Liver (tissue), 3 donors: ENCODE results near the gene MIER3.

Experiments
- EGR1 ChIP-seq, 2 donors: IDR thresholded peaks; 2 replicates each; pipeline ENCODE4 v1.6.1; 2016 to 2018; ENCODE audit warnings: antibody characterized with exemption in 2 of 2, low read depth in 2 of 2
- JUND ChIP-seq, 2 donors: IDR thresholded peaks; 2 replicates each; pipeline ENCODE4 v1.6.1; 2016; ENCODE audit warnings: antibody characterized with exemption in 2 of 2
- NR2F2 ChIP-seq: IDR thresholded peaks from 2 replicates; pipeline ENCODE4 v1.6.1; 2016; ENCODE audit warnings: antibody characterized with exemption
- TAF1 ChIP-seq: conservative IDR thresholded peaks from 2 replicates; pipeline ENCODE4 v1.6.1; 2016; ENCODE audit warnings: antibody characterized with exemption, mild to moderate bottlenecking
- TF ChIP-seq, protein P1 (sequence below): fragments of 150-350 bp; IDR thresholded peaks from 2 replicates; pipeline ENCODE4 v1.5.1; 2017; ENCODE audit warnings: improper control_type of control experiment, low read depth, low read length; ENCODE audit not compliant: missing input control
- TF ChIP-seq, protein P2 (sequence below): IDR thresholded peaks from 2 replicates; pipeline ENCODE4 v1.6.1; 2016; ENCODE audit warnings: antibody characterized with exemption
- TF ChIP-seq, protein P3 (sequence below): IDR thresholded peaks from 2 replicates; pipeline ENCODE4 v1.6.1; 2016; ENCODE audit warnings: antibody characterized with exemption
- donor health status: healthy.
- donor health status: healthy.

DNA sequence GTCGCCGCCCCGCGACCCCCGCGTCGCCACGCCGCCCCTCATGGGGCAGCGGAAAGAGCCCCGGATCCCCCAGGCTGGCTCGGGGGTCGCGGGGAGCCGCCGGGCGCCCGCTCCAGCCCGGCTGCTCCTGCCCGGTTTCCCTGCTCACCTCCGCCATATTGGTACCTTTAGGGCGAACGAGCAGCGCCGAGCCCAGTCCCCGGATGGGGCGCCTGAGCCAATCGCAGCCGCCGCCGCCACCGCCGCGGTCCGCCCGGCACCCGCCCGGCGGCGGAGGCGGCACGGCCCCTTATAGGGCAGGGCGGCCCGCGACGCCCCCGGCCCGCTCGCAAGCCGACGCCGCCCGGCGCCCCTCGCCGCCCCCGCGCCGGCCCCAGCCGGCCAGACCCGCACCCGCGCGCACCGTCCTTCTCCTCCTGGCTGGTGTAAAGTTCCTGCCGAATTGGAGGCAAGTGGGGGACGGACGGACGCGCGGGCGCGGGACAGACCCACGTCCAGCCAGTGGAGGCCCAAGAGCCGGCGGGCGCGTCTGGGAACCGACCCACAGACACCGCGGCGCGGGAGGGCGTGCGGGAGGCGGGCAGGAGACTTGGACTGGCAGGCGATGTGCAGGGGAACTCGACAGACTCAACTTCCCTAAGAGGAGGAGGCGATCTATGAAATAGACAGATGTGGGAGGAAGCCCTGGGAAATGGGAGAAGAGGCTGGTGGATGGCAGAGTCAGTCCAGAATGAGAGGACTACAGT is at the start of gene MIER3:
- TF ChIP-seq, protein P1, sequence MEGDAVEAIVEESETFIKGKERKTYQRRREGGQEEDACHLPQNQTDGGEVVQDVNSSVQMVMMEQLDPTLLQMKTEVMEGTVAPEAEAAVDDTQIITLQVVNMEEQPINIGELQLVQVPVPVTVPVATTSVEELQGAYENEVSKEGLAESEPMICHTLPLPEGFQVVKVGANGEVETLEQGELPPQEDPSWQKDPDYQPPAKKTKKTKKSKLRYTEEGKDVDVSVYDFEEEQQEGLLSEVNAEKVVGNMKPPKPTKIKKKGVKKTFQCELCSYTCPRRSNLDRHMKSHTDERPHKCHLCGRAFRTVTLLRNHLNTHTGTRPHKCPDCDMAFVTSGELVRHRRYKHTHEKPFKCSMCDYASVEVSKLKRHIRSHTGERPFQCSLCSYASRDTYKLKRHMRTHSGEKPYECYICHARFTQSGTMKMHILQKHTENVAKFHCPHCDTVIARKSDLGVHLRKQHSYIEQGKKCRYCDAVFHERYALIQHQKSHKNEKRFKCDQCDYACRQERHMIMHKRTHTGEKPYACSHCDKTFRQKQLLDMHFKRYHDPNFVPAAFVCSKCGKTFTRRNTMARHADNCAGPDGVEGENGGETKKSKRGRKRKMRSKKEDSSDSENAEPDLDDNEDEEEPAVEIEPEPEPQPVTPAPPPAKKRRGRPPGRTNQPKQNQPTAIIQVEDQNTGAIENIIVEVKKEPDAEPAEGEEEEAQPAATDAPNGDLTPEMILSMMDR: no peak
- TF ChIP-seq JUND (IDR thresholded peaks at IDR 0.05) (no peak), EGR1 (IDR thresholded peaks at IDR 0.05; ENCODE audit: low read depth in 2 of 2) (no peak), TAF1 (no peak), NR2F2 (no peak)
- TF ChIP-seq, protein P2, sequence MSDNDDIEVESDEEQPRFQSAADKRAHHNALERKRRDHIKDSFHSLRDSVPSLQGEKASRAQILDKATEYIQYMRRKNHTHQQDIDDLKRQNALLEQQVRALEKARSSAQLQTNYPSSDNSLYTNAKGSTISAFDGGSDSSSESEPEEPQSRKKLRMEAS: no peak
- TF ChIP-seq, protein P3, sequence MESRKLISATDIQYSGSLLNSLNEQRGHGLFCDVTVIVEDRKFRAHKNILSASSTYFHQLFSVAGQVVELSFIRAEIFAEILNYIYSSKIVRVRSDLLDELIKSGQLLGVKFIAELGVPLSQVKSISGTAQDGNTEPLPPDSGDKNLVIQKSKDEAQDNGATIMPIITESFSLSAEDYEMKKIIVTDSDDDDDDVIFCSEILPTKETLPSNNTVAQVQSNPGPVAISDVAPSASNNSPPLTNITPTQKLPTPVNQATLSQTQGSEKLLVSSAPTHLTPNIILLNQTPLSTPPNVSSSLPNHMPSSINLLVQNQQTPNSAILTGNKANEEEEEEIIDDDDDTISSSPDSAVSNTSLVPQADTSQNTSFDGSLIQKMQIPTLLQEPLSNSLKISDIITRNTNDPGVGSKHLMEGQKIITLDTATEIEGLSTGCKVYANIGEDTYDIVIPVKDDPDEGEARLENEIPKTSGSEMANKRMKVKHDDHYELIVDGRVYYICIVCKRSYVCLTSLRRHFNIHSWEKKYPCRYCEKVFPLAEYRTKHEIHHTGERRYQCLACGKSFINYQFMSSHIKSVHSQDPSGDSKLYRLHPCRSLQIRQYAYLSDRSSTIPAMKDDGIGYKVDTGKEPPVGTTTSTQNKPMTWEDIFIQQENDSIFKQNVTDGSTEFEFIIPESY: no peak
